ENCODE measurements around the gene HIVEP3. TPM values are rescaled to one million over a fixed set of nuclear protein-coding genes. Genes with fewer than 3 reads are reported as not detected.

Gene HIVEP3
- total and polyA plus RNA-seq, 2 of the 13 experiments (the other 11 are each of a cell fraction or from before 2014, with no cell fraction given), result 0.05 TPM; not detected in 1

GRCh38 chr1:41859686-41860085, 59.0 kb downstream of the HIVEP3 start:
- Histone ChIP-seq H3K4me2 (ENCODE audit: low read depth, low read length) (no peak overlapping the region), H3K27me3 (ENCODE audit: control insufficient read depth in 1 of 2, insufficient read depth in 2 of 2, low read length in 2 of 2) (peaks cover 0 to 5% of the 10 kb centered on the region in 2 experiments; a peak in 2 of 5 replicates), H3K4me1 (ENCODE audit: insufficient read depth, low read length) (no peaks in the 10 kb centered on the region), H3K27ac (ENCODE audit: extremely low read length, insufficient read depth, low read length) (no peak overlapping the region), H3K4me3 (replicated peaks in 1 of 3; ENCODE audit: insufficient read depth in 1 of 3, low read depth in 2 of 3, low read length in 3 of 3) (no peak overlapping the region), H4K20me1 (ENCODE audit: insufficient read depth, low read length) (no peaks in the 10 kb centered on the region), H3K9me3 (ENCODE audit: low read length) (no peaks in the 10 kb centered on the region), H2AFZ (ENCODE audit: low read length) (no peak overlapping the region), H3K36me3 (replicated peaks in 1 of 2; ENCODE audit: control insufficient read depth in 1 of 2, insufficient read depth in 2 of 2, low read length in 2 of 2) (no peaks in the 10 kb centered on the region), H3K9ac (ENCODE audit: insufficient read depth, low read depth, low read length) (no peak overlapping the region), H3K79me2 (ENCODE audit: insufficient read depth, low read length) (no peaks in the 10 kb centered on the region)
- DNase-seq (ENCODE audit: low spot score) (no peak), FAIRE-seq (no peak), ATAC-seq (no peak)
- no TSS peak for BruUV-seq (replicated peaks)
- WGBS (ENCODE audit: low lambda C conversion rate), result 20% methylated on average over 4 of the region's 4 CpGs
- intact Hi-C loops (cut with micrococcal nuclease; ENCODE audit: unreplicated experiment) (no loop called here), in situ Hi-C loops (cut with HindIII; ENCODE audit: extremely low pct_ligation_motif_present, low pct_unique_long_range_greater_than_20kb) (no loop called here)
- ChIA-PET POLR2A (no interaction called here), CTCF (ENCODE audit: low intra/inter-chr PET ratio, low total read pairs) (no interaction called here)
- TF ChIP-seq ZNF841 (CRISPR knock-in tag; IDR thresholded peaks at IDR 0.05; ENCODE audit: borderline replicate concordance), result no peak
- no peak for TF ChIP-seq ZNF343 (CRISPR knock-in tag; IDR thresholded peaks at IDR 0.05)
- TF ChIP-seq PAWR (CRISPR knock-in tag; IDR thresholded peaks at IDR 0.05; ENCODE audit: borderline replicate concordance), result no peak
- TF ChIP-seq MTA1 (CRISPR knock-in tag; IDR thresholded peaks at IDR 0.05; ENCODE audit: borderline replicate concordance), result no peak
- TF ChIP-seq DR1 (CRISPR knock-in tag; IDR thresholded peaks at IDR 0.05), result no peak
- TF ChIP-seq SATB2 (CRISPR knock-in tag; IDR thresholded peaks at IDR 0.05), result no peak
- TF ChIP-seq NFIC (IDR thresholded peaks at IDR 0.05; ENCODE audit: low read length), result no peak
- TF ChIP-seq TP53 (CRISPR knock-in tag; conservative IDR thresholded peaks at IDR 0.05), result no peak

- H4K20me1 ChIP-seq (ENCODE audit: insufficient read depth, low read length), result no peaks in the 10 kb centered on the region
- H3K9me3 ChIP-seq (ENCODE audit: low read length), result no peaks in the 10 kb centered on the region
- H2AFZ ChIP-seq (ENCODE audit: low read length), result no peak overlapping the region
- no TSS peak for BruUV-seq (replicated peaks)
- H3K4me1 ChIP-seq (ENCODE audit: insufficient read depth, low read length), result no peaks in the 10 kb centered on the region
- no peak for DNase-seq (ENCODE audit: low spot score)
- WGBS (ENCODE audit: low lambda C conversion rate), result 50% methylated on average over 2 of the region's 2 CpGs
- no peaks in the 10 kb centered on the region for H3K36me3 ChIP-seq (replicated peaks in 1 of 2; ENCODE audit: control insufficient read depth in 1 of 2, insufficient read depth in 2 of 2, low read length in 2 of 2)
- ChIA-PET POLR2A (no interaction called here), CTCF (ENCODE audit: low intra/inter-chr PET ratio, low total read pairs) (no interaction called here)
- no peak overlapping the region for H3K9ac ChIP-seq (ENCODE audit: insufficient read depth, low read depth, low read length)
- intact Hi-C loops (cut with micrococcal nuclease; ENCODE audit: unreplicated experiment) (no loop called here), in situ Hi-C loops (cut with HindIII; ENCODE audit: extremely low pct_ligation_motif_present, low pct_unique_long_range_greater_than_20kb) (no loop called here)
- no peak for FAIRE-seq
- peaks cover 3 to 6% of the 10 kb centered on the region in 2 experiments; a peak in 2 of 5 replicates for H3K27me3 ChIP-seq (ENCODE audit: control insufficient read depth in 1 of 2, insufficient read depth in 2 of 2, low read length in 2 of 2)
- no peak for ATAC-seq
- H3K27ac ChIP-seq (ENCODE audit: extremely low read length, insufficient read depth, low read length), result no peak overlapping the region
- no peak overlapping the region for H3K4me3 ChIP-seq (replicated peaks in 1 of 3; ENCODE audit: insufficient read depth in 1 of 3, low read depth in 2 of 3, low read length in 3 of 3)
- no peaks in the 10 kb centered on the region for H3K79me2 ChIP-seq (ENCODE audit: insufficient read depth, low read length)
- no peak overlapping the region for H3K4me2 ChIP-seq (ENCODE audit: low read depth, low read length)
- no peak for TF ChIP-seq ZBTB20 (CRISPR knock-in tag; IDR thresholded peaks at IDR 0.05; ENCODE audit: borderline replicate concordance, low read depth)
- no peak for TF ChIP-seq HNF1B (CRISPR knock-in tag; IDR thresholded peaks at IDR 0.05)
- no peak for TF ChIP-seq ZBTB25 (CRISPR knock-in tag; IDR thresholded peaks at IDR 0.05)
- no peak for TF ChIP-seq ZBTB21 (CRISPR knock-in tag; IDR thresholded peaks at IDR 0.05)
- TF ChIP-seq ZFP90 (CRISPR knock-in tag; IDR thresholded peaks at IDR 0.05; ENCODE audit: borderline replicate concordance), result no peak
- TF ChIP-seq ARID5B (CRISPR knock-in tag; IDR thresholded peaks at IDR 0.05), result no peak
Measured at GRCh38 chr1:41856944-41857285, 61.8 kb downstream of the HIVEP3 start.

All from HepG2 (cell line).